DMS114 treated with DMSO at 0.1 percent for 48 hours (cell line): ENCODE data around the gene SELE.

ENCODE experiments used
- DNase-seq: peaks from one replicate; lab custom pipeline; 2025; ENCODE audit not compliant: unreplicated experiment; lab: John Stamatoyannopoulos, UW

Gene SELE

DNA sequence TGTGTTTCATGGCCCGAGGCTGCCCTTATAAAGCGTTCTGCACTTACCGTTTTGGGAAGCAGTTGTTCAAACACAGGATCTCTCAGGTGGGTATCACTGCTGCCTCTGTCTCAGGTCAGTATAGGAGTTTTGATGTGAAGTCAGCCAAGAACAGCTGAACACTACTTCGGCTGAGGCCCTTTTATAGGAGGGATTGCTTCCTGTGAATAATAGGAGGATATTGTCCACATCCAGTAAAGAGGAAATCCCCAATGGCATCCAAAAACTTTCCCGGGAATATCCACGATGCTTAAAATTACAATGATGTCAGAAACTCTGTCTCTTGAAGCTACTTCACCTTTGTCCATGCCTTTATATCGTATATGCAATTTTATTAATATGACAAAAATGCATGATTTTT lies at the start of gene SELE:
Gene SELE, minus strand, starts transcription at position 156 of the 400 bp plus-strand sequence. CDS start 467 bp downstream, outside the sequence.
- no peak for DNase-seq

DNA sequence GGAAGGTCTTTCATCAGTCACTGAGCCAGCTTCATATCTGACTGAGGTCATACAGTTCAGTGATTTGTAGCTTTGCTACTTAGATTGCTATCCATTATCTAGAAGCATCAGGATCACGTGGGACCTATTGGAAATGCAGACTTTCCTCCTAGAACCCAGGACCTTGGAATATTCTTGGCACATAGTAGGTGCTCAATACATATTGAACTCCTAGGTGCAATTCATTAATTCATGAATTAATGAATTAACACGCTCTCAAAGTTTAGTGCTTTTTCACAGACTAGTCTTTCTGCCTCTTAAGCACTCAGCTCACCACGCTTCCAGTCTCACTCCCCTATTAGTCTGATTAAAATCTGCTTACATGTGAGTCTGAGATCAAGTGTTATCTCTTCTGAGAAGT lies 48.7 kb upstream of the SELE start:
- no peak for DNase-seq

GRCh38 chr1:169779970-169780369 lies 46.1 kb upstream of the SELE start:
- no peak for DNase-seq

DNA sequence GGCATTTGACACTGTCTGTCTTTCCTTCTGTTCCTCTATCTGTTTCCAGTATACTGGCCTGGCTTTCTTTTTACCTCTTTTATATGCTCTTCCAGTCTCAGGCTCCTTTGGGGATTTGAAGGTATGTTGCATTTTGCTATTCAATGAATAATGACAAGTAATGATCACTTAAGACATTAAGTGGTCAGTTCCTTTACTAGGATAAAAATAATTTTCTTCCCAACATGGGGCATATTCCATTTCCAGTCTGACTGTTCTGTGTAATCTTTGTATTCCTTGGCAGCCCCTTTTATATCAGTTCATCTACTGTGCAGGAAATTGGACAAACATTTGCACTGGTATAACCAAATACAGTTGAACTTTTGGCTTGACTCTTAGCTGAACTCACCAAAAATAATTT lies 45.3 kb upstream of the SELE start:
- no peak for DNase-seq

DNA sequence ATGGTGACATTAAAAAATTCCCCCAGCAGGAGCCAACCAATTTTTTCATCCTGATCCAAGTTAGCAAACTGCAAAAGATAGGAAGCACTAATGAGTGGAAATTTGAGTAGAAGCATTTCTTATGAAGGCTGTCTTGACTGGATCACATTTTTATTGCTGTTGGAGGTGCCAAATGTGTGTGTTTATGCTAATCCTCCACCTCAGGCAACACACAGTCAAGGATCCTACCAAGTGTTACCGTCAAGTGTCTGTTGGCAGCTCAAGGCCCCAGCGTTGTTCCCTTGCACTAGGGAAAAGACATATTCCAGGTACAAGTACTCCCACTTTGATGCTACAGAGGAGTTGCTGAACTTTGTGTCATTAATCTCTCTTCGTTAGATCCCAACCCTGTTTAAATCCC lies 42.6 kb upstream of the SELE start:
- no peak for DNase-seq

- no peak for DNase-seq
Observed at GRCh38 chr1:169768161-169768560, 34.3 kb upstream of the SELE start.

DNA sequence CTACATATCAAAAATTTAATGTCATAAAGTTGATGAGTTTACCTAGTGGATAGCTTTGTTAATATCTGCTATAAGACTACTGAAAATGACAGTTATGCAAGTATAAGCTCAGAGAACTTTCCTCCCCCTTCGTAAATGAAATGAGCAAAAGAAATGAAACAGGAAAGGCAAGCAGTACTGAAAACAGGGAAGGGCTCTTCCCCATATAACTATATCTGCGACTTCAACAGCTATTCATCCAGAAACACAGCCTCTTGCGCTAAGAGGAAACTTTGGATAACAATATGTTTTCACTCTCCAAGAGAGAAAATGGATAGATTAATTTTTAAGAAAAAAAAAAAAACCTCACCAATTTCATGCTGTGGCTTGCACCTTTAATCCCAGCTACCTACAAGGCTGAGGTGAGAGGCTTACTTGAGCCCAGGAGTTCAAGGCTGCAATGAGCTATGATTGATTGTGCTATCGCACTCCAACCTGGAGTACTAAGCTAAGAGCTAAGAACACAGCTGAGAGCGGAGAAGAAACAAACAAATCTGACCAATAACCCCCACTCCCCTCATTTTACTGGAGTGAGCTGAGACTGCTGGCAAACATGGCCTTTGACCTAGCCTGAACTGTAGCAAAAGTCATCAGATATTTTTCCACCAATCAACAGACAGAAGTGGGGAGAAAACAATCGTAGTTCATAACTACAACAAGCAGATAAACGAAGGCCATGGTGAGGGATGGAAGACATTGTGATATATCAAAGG lies 31.9 kb upstream of the SELE start:
- DNase-seq = no peak

DNA sequence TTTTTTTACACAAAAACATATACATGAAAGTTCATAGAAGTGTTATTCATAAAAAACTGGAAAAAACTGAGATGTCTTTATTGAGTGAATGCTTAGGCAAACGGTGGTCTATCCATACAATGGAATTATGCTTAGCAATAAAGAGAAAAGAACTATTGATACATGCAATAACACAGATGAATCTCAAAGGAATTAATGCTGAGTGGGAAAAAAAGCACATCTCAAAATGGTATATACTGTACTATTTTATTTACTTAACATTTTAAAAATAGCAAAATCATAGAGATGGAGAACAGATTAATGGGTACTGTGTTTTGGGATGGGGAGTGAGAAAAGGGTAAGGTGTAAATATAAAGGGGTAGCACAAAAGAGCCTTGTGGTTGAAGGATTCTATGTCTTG lies 31.0 kb upstream of the SELE start:
- DNase-seq = no peak

DNA sequence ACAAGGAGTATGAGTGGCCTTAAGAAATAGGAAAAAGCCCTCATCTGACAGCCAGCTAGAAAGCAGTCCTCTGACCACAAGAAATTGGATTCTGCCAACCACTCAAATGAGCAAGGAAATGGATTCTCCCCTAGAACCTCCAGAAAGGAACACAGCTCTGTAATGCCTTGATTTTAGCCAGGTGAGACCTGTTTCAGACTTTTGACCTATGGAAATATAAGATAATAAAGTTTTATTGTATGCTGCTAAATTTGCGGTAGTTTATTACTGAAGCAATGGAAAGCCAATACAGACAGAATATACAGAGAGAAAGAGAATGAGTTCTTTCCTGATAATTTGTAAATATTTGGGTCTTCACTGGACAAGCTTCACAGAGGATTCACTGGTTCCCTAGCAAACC lies 28.8 kb upstream of the SELE start:
- no peak for DNase-seq

GRCh38 chr1:169759038-169759437 lies 25.2 kb upstream of the SELE start:
- DNase-seq = no peak

GRCh38 chr1:169753549-169753948 lies 19.7 kb upstream of the SELE start:
- no peak for DNase-seq

GRCh38 chr1:169750041-169750440 lies 16.2 kb upstream of the SELE start:
- no peak for DNase-seq

GRCh38 chr1:169746550-169746949 lies 12.7 kb upstream of the SELE start:
- DNase-seq = no peak

GRCh38 chr1:169745015-169745861 lies 11.4 kb upstream of the SELE start:
- no peak for DNase-seq

DNA sequence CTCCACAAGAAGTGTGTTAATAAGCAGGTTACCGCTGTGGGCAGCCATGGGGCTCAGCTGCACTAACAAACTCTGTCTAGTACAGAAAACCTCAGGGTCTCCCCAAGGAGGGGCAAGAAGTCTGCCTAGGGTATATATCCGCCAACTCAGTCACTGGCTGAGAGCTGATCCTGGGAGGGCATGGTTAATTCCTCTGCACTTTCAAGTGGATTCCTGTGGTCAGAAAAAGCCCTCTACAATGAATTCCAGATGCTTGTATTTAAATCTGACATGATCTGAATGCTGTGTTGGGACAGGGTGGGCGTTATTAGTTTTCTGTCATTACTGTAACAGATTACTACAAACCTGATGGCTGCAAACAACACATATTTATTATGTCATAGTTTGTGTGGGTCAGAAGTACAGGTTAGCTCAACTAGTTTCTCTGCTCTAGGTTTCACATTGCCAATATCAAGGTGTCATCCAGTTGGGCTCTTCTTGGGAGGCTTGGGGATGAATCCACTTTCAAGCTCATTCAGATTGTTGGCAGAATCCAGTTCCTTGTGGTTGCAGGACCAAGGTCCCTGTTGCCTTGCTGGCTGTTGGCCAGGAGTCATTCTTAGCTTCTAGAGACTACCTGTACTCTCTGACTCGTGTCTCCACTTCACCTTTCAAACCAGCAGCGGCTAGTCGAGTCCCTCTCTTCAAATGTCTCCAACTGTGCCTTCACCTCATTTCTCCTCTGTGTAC lies 8.0 kb upstream of the SELE start:
- DNase-seq = no peak

DNA sequence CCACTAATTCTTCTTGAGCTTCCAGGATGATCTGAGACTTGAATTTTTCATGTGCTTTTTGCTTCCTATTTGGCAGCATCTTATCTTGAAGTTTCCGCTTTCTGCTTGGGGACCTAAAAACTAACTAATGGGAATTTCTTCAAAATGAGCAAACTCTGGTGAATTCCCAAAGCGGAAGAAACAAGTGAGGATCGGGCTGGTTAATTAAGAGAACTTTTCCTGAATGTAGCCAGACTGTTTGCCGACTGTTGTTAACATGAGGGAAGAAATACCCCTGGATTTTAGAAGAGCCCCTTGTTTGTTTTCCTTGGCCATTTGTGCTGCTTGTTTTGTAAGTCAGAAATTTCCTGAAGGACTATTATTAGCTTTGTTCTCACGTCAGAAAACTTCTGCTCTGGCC lies 6.1 kb upstream of the SELE start:
- no peak for DNase-seq

DNA sequence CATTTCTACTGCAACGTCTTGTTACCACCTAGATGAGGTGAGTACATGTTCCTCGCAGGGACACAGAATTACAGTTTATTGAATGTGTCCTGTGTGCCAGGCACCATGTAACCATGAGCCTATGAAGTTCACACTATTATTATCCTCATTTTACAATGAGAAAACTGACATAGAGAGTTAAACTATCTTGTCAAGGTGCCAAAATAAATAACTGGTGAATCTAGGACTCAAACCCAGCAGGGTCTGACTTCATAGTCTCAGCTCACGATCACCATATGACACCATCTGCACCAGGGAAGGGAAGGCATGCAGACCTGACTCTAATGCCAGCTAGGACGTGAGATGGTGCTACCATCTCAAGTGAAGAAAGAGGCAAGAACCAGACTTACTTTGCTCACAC lies 2.4 kb downstream of the SELE start:
- DNase-seq = no peak

- DNase-seq = no peak
Observed at GRCh38 chr1:169729991-169730390, 3.9 kb downstream of the SELE start.

- no peak for DNase-seq
Observed at GRCh38 chr1:169727307-169727706, 6.6 kb downstream of the SELE start.

DNA sequence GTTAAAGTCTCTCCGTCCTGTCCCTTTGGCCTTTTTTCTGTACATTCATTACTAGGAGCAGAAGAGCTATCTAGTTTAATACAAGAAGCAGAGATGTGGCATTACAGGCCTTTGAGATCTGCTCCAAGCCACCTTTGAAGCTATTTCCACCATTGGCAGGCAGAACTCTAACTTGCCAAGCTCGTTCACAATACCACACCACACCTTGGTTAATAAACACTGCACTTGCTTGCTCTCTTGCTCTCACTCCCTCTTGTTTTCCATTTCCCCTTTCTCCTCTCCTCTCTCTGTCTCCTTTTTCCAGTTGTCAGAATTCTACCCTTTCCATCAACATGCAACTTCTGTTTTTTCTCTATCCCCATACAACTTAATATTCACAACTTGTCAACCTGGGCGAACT lies 7.0 kb downstream of the SELE start:
- no peak for DNase-seq

- DNase-seq = no peak
Observed at GRCh38 chr1:169725930-169726329, 7.9 kb downstream of the SELE start.

DNA sequence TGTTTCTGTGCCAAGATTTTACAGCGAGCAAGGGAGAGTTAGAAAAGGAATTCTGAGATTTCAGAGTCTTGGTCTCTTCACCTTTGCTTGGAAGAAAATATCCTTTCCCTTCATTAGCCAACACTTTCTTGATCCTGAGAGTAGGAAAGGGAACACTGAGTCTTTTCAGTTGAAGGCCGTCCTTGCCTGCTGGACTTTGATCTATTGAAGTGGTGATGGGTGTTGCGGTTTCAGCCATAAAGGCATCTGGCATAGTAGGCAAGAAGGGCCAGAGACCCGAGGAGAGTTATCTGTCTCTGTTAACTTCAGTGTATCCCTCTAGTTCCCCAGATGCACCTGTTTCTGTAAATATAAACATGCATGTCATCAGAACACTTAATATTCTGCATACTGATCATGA lies 9.7 kb downstream of the SELE start:
- DNase-seq = no peak
